NCI-H2171 treated with DMSO at 0.1 percent for 48 hours (cell line): ENCODE results near the gene TRA2A.
"Not testable (repeated sequence)": the region's sequence is repeated elsewhere in the genome, so short reads cannot be mapped to it uniquely, and the experiment has no call there.

Experiments used
- DNase-seq: peaks from one replicate; lab custom pipeline; 2025; lab: John Stamatoyannopoulos, UW

TRA2A gene

GRCh38 chr7:23494009-23494408 lies 37.8 kb downstream of the TRA2A start:
- DNase-seq = no peak

- DNase-seq = no peak
Observed at GRCh38 chr7:23491502-23491901, 40.3 kb downstream of the TRA2A start.

DNA sequence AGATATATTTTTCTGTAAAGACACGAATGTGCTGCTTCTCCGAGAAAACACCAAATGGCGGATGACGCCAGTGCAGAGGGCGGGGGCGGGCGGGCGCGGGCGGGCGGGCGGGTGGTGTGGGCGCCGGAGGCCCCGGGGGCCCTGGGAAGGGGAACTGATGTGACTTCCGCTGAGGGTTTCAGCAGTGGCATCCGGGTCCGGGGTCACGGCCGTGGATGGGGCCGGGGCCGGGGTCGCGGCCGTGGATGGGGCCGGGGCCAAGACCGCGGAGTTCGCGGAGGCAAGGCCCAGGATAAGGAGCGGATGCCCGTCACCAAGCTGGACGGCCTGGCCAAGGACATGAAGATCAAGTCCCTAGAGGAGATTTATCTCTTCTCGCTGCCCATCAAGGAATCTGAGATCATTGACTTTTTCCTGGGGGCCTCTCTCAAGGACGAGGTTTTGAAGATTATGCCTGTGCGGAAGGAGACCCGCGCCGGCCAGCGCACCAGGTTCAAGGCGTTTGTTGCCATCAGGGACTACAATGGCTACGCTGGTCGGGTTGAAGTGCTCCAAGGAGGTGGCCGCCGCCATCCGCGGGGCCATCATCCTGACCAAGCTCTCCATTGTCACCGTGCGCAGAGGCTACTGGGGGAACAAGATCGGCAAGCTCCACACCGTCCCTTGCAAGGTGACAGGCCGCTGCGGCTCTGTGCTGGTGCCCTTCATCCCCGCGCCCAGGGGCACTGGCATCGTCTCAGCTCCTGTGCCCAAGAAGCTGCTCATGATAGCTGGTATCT lies 41.2 kb downstream of the TRA2A start:
- peak; percentile 52 for DNase-seq

DNA sequence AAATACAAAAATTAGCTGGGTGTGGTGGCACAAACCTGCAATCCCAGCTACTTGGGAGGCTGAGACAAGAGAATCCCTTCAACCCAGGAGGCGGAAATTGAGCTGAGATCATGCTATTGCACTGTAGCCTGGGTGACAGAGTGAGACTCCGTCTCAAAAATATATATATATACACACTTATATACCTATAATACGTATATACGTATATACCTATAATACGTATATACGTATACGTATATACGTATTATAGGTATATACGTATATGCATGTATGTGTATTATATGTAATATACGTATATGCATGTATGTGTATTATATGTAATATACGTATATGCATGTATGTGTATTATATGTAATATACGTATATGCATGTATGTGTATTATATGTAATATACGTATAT lies 43.1 kb downstream of the TRA2A start:
- not testable (repeated sequence) for DNase-seq

- no peak for DNase-seq
Observed at GRCh38 chr7:23487670-23488069, 44.1 kb downstream of the TRA2A start.

- DNase-seq = no peak
Observed at GRCh38 chr7:23486002-23486773, 45.6 kb downstream of the TRA2A start.

DNA sequence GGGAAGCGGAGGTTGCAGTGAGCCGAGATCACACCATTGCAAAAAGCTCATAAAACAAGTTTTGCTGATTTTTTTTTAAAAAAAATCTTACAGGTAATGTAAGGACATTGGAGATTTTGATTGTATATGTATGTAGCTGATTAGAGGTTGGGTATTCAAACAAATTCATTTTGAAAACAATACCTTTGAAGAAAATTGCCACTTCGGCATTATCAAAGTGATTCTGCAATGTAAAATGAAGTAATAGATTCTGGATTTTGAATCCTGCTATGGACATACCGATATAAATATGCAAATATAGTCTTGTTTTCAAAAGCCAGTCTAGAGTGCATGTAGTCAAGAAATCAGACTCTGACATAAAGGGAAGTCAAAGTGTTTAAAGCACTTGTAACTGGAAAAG lies 49.1 kb downstream of the TRA2A start:
- no peak for DNase-seq

GRCh38 chr7:23477962-23478866 lies 53.6 kb downstream of the TRA2A start:
- DNase-seq = no peak

- DNase-seq = no peak
Observed at GRCh38 chr7:23477157-23477499, 54.7 kb downstream of the TRA2A start.

- no peak for DNase-seq
Observed at GRCh38 chr7:23476286-23477156, 55.3 kb downstream of the TRA2A start.

GRCh38 chr7:23475576-23475839 lies 56.3 kb downstream of the TRA2A start:
- DNase-seq = no peak

DNA sequence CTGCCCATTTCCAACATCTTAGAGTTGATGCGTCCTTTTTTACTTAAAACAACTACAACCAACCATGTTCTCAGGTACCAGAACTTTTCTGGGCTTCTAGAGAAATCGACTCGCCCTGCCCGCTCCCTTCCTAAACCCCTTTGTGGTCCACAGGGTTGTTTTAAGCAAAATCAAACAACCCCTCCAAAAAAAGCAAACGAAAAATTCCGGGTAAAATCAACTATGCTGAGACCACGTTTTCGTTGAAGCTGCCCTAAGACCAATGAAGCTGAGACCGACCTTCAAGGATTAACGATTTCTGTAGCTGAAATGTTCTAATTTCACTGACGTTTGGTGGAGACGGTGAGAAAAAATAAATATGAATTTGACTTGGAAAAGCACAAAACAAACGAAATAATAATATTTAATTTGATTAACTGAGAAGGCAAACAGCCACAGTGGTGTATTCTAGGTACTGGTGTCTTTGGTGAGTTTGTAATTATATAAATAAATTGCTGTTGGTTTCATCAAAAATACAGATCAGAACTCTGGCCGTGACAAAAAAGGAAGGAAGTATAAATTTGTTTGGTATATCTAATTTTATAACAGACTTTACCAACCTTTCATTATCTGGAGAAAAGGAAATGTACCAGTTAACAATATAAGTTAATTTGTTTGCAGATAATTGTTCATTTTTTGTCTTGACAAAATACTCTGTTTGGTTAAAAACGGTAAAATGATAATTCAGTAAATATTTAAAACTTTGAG lies 56.8 kb downstream of the TRA2A start:
- no peak for DNase-seq

GRCh38 chr7:23474094-23474828 lies 57.5 kb downstream of the TRA2A start:
- peak; percentile 84 for DNase-seq

- DNase-seq = no peak
Observed at GRCh38 chr7:23473844-23474093, 58.0 kb downstream of the TRA2A start.

- DNase-seq = no peak
Observed at GRCh38 chr7:23472956-23473843, 58.6 kb downstream of the TRA2A start.

- DNase-seq = no peak
Observed at GRCh38 chr7:23472556-23472955, 59.2 kb downstream of the TRA2A start.

GRCh38 chr7:23472046-23472445 lies 59.7 kb downstream of the TRA2A start:
- DNase-seq = no peak

DNA sequence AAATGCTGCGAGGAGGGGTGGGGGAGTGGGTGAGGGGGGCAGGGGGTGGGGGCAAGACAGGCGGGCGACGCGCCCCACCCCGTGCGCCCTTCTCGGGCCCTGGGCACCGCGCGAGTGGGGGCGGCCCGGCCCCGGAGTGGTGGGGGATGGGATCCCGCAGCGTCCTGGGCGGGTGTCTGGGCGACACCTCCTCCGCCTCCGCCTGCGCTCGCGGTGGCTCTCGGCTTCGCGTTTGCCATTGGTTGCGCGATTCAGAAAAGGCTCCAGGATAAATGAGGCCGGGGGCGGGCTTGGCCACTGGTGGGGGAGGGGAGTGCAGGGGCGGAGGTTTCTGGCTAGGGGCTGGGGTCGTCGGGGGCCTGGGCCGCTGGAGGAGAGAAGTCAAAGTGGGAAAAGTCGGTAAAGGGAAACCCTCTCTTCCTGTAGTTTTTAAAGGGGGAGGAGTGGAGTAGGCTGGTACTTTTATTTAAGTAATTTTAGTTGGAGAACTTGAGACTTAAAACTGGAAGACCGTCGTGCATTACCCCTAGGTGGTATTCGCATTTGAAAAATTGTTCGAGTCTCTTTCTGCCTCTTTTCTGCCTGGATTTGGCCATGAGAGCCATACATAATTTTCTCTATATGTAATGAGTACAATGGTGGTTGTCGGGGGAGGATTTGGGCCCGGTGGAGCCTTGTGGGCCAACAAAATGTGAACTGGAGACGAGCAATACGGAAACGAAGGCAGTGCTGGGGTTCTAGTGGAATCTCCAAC lies 60.5 kb downstream of the TRA2A start:
- DNase-seq = peak; percentile 39
